DMS53 treated with DMSO at 0.1 percent for 48 hours (cell line): ENCODE results near the gene SLC7A10.
A peak's percentile ranks its signal among the peaks of the same experiment; 100 is the strongest.

ENCODE experiments used
- DNase-seq: peaks from one replicate; lab custom pipeline; 2025; ENCODE audit not compliant: unreplicated experiment; lab: John Stamatoyannopoulos, UW

The SLC7A10 gene

DNA sequence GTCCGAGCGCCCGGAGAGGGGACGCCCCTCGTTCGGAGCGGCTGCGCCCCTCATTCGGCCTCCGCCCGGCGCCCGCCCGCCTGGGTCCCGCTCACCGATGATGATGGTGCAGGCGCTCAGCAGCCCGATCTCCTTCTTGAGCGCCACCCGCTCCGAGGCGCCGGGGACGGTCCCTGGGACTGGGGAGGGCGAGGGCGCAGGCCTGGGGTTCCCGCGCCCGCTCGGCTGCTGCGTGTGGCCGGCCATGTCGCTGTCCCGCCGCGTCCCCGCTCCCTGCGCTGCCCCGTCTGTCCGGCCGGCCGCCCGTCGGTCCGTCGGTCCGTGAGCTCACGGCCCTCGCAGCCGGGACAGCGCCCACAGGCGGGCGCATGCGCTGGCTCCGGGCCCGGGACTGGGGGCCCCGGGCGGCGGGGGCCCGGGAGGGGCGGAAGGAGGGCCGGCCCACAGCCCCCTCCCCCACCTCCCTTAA is at the start of gene SLC7A10:
SLC7A10 (minus strand) TSS at position 393 of the 469 bp plus-strand sequence; CDS start at position 246, 147 bp downstream.
- DNase-seq: no peak

DNA sequence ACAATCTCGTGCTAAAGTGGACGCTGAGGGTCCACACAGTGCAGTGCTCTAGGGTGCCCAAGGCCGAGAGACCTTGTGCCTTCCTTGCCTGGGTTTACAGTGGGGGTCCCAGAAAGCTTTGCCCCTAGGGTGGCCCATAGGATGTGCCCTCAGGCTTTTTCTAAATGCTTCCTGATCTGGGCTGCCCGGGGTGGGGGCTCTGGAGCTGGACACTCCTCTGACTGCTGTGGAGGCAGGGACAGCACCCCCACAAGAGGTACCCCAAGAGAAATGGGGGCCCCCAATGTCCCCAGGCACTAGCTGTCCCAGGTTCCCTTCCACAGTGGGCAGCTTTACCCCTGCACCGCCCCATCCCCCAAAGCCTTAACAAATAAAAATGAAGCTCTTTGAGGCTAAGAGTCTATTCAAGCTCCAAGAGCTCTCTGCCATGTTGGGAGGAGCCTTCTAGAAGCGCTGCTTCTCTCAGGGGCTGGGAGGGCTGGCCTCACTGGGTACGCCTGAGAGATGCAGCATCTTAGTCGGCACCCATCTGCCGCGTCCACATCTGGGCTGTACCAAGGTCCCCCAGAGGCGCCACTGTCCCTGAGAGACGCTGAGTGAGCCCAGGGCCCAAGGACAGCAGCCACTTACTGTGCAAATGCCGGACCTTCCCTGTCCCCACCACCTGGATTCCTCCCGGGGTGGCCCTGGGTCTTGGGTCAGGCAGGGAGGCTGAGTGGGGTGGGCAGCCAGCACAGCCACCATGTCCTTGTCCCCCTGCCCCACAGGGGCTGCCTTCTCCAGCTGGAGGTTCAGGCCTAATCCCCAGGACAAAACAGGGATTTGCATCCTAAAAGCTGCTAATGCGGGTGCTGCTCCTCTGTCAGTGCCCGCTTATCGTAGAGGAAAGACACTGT is 49.3 kb upstream of the SLC7A10 start:
- no peak for DNase-seq

DNA sequence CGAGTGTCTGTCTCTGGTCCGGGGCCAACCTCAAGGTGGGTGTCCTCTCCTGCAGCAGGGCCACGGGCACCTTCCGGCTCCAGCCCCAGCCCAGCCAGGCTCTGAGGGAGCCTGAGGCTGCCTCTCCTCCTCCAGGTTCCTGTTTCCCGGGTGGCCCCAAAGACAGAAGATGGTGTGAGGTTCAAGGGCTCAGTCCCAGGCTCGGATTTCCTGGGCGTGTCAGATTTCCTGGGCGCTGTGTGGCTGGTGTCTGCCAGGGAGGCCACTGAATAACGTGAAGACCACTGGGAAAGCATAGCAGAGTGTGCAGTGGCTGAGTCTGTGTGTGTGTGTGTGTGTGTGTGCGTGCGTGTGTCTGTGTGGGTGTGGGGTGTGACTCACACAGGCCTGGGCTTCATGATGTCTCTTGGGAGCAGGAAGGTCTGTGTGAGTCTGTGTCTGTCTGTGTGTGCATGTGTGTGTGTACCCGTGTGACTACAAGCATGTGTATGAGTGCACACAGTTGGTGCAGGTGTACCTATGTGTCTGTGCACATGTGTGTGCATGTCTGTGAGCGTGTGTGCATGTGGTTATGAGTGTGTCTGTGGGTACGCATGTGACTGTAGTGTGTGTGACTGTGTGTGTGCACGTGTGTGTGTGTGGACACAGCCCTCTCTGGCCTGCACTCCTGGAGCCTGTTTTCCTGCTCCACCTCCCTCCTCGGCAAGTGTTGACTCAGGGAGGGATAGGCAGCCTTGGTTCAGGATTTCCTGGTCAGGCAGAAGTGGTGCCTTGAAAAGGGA is 48.4 kb upstream of the SLC7A10 start:
- DNase-seq: peak; percentile 48

DNA sequence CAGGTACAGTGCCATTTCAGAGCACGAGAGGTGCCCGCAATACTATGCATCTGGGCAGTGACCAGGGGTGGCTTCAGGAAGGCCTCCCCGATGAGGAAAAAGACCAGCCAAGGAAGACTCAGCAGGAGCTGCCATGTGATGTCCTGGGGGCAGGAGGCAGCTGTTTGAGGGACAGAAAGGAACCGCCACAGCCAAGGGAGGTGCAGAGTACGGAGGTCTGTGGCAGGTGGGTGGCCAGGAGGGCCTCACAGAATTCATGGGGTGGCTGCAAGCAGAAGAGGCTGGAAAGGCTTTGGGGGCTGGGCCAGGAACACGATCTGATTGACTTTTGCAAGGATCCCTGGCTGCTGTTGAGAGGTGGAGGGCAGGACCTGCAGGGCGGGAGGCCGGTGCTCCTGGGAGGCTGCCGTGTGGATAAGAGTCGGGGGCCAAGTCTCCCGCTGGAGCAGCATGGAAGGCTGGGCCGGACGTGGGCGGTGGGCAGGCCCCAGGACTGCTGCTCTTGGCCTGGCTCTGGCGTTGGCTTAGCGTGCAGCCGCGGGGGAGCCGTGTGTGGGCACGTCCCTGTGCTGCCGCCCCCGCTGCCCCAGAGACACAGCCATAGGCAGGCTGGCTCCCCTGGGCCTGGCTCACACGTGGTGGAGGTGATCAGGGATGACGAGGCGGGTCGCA is 47.6 kb upstream of the SLC7A10 start:
- DNase-seq: no peak

DNA sequence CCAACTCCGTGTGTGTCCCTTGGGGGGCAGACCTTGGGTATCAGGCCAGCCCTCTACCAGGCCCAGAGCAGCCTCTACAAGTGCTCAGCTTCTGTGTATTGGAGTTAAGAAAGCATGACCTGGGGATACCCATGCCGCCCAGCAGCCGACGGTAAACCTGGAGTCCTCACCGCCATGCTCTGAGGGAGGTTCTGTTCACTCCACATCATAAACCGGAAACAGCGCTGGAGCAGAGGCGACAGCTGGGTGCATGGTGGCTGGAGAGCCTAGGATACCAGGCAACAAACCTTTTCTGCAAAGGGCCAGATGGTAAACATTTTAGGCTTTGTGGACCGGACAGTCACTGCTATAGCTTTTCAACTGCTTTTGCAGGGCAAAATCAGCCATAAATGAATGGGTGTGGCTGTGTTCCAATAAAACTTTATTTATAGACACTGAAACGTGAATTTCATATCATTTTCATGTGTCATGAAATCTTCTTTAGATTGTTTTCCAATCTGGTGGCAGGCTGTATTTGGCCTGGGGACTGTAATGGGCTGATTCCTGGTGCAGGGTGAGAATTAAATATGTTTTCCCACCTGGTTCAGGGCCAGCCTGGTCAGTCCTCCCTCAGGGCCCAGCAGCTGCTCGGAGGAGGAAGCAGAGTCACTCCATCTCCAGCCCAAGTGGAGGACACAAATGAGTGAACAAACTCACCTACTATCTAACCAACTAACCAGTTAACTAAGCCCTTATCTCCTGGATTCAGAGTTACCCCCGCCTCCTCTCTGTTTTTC is 45.8 kb upstream of the SLC7A10 start:
- no peak for DNase-seq

DNA sequence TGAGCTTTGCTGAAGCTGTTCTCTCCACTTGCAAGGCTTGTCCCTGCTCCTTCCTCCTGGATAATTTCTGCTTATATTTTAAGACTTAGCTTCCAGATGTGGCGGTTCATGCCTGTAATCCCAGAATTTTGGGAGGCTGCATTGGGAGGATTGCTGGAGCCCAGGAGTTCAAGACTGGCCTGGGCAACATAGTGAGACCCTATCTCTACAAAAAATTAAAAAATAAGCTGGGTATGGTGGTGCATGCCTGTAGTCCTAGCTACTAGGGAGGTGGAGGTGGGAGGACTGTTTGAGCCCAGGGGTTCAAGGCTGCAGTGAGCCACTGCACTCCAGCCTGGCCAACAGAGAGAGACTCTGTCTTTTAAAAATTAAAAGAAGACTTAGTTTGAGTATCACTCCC is 45.1 kb upstream of the SLC7A10 start:
- no peak for DNase-seq

DNA sequence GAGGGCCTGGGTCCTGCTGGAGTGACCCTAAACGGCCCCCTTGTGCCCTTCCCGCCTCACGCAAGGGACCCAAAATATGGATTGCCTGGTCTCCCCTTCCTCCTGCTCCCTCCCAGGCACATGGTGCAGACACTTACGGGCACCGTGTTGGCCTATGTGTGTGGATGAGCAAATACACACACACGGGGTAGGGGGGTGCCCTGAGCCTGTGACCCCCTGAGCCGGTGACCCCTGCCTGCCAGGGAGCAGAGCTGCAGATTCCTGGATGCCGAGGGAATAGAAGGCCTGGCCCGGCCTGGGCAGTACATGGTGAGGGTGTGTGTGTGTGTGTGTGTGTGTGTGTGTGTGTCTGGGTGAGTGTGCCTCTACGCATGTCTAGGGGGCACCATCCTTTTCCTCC is 43.4 kb upstream of the SLC7A10 start:
- DNase-seq: no peak

DNA sequence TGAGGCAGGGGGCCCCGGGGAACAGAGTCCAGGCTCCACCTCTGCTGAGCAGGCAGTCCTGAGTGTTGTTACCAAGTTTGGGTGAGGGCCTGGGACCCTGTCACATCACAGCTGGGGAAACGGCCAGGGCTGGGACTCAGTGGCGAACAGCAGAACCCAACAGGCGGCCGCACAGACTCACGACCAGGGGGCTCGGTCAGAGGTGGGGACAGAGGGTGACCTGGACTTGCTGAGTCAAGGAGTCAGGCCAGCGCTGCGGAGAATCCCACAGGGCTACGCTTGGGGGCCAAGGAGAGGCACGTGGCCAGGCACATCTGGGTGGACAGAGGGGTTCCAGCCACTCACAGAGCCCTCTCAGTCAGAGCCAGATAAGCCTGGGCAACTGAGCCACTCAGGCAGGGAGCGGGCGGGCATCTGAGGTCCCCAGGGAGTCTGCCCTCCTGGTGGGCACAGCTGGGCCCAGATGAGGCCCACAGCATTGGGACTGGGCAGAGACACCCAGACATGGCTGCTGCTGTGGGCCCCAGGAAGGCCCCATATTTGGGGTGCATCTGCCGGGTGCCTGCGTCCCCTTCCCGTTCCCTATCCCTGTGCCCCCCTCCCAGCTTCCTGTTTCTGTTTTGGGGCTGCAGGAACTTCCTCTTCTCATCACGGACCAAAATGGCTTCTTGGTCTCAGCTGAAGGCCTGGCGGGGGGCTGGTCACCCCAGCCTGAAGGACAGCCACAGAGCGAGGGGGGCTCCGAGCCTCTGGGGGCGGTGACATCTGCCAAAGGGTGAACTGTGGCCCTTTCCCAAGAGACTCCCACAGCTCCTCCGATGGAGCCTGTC is 42.7 kb upstream of the SLC7A10 start:
- DNase-seq: no peak

DNA sequence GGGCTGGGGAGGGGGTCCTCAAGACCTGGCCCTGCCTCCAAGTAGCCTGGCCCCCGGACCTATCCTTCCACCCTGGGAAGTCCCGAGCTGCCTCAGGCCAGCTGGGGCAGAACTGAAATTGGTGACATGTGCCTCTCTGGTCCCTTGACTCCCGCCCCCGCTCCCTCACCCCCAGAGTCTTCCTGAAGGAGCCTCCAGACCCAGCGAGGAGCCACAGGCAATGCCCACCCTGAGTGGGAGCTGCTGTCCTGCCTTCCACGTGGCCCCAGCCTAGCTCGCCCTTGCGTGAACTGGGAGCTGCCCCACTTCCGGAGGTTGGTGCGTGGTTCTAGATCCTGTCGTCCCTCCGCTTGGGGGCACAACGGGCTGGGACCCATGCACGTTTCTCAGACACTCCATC is 42.1 kb upstream of the SLC7A10 start:
- DNase-seq: no peak

DNA sequence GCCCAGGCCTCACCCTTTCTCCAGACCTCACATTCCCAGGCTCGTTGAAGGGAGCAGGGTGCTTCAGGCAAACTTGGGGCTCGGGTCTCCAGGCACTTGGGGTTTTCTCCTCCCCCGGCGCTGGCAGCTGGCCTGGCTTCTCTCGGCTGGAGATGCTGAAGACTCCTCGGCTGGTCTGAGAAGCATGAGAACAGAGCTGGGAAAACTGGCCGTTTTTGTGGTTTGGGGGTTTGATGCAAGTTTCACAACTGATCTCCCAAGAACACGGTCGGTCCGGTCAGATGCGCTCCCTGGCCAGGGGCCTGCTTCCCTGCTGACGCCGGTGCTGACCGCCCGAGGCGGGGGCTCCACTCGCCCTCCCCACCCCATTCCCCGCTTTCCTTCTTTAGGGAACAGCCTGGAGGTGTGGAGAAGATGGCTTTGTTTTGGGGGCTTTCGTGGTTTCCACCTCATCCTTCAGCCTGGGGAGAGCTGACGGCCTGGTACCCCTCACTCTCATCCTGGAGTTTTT is 41.4 kb upstream of the SLC7A10 start:
- DNase-seq: no peak

DNA sequence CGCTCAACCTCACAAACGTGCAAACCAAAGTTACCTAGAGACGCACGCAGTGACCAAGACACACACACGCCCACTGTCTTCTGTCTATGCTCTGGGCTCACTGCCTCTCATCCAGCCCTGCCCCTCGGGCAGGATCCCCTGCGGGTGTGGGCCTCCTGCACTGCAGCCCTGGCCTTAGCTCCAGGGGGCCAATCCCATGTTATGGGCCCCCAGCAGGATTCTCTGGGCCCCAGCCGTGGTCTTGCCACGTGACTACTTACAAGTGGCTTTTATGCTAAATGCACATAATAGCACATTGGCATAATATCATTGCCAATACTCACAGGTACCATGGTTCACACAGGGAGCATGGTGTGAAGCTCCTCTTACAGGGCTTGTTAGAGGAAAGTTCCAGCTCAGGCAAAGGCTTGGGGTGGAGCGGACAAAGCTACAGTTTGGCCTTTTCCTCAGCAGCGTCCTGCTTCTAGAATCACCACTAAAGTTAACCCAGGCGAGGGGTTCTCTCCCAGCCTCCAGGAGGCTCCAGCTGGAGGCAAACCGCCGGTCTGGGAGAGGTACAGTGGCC is 39.3 kb upstream of the SLC7A10 start:
- no peak for DNase-seq

DNA sequence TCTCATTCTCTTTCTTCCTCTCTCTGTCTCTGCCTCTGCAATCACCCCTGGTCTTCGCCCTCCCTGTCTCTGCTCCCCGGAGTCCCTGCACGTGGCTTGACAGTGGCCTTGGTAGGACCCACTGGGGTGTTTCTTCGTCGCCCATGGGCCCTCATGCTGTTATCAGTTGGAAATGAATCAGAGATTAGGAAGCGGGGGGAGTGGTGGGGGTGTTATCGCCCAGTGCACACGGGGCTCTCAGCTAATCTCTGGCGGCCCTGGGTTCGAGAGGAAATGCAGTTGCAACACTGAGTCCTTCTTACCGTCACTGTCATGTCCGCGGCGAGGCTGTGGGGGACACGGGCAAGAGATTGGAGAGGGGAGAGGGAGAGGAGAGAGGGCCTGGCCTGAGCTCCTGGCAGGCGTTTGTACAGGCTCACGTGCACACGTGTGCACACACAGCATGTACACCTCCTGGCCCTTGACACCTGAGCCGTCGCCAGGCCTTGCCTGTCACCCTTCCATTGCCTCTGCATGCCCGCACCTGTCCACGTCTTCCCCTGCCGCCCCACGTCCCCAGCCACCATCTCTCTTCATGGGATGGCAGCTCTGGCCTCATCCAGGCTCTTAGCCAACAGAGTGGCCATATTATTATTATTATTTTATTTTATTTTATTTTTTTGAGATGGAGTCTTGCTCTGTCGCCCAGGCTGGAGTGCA is 37.8 kb upstream of the SLC7A10 start:
- DNase-seq: no peak

DNA sequence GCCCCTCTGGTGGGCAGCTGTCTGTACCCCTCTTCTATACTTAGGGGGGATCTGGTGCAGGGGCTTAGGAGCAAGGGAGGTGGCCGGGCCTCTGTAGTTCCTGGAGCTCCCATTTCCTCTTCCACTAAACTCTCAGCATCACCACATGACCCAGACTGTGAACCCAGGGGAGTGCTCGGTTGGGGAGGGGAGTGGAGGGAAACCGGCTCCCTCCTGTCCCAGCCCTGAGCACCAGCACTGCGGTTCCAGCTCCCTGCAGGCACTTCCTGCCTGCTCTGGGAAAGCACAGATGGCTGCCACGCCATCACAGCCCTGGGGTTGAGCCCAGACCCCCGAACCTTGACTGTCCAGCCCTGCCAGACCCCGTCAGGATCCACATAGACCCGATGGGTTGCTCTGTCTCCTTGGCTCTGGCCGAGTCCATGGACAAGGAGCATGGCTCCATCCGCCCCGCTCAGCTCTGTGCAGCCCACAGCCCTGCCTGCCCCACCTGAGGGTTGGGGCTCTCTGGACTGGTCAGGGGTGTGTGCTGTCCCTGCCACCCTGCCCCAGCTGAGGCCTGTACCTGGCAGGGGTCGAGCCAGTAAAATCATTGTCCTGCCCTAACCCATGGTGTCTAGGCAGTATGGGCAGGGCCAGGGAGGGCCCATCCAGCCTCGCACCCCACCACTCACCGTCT is 36.0 kb upstream of the SLC7A10 start:
- no peak for DNase-seq

DNA sequence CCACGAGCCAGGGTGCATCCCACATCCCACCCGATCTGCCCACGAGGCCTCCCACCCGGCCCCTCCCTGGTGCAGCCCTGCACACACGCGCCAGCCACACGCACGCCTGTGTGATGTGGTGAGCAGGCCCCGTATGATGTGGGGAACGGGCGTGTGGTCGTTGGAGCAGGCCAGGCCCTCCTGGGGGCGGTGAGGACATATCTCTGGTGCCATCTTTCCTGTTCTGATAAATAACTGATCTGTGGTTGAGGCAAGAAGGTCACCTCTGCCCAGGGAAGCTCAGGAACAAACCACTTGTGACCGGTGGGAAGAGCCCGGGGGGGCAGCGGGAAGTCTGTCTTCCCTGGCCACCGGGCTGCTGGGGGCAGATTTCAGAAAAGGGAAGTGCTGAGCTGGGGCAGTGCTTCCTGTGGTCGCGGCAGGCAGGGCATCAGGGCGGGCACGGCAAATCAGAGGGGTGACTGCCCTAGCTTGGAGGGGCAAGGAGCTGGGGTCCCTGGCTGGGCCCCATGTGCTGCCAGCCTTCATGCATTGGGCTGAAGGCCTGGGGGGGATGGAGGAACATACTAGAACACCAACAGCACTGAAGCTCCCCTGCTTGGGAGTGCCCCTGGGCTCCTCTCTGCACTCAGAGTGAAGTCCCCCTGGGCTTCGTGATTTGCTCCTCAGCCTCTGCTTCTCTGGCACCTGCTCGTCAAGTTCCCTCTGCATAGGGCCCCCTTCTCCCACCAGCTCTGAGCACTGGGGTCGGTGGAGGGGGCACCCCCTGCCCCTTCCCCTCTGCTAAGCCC is 35.2 kb upstream of the SLC7A10 start:
- no peak for DNase-seq

DNA sequence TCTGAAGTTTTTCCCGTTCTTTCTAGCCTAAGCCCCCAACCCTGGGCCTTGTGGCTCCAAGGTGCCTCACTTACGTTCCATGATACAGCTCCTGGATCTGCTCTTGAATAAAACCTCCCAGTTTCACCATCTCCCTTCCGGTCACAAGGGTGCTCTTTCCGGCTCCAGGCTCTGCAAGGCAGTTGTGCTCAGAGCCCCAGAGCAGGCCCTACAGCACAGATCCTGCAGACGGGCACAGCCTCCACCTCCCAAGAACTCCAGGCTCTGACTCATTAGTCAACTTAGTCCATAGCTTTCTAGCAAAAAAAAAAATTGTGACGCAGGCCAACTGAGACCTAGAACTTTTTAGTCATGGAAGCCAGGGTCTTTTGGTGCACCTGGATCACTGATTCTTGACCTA is 33.9 kb upstream of the SLC7A10 start:
- DNase-seq: no peak

DNA sequence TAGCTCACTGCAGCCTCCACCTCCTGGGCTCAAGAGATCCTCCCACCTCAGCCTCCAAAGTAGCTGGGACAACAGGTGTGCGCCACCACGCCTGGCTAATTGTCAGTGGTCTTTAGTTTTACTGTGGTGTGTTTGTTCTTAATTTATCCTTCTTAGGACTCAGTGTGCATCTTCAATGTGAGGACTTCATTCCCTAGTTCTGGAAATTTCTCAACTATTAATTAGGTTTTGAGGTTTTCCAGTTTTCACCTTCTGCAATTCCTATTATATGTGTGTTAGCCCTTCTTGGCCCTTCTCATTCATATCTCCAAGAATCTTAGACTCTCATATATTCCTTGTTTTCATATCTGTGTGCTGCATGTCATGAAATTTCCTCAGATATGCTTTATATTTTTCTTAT is 32.2 kb upstream of the SLC7A10 start:
- DNase-seq: no peak

DNA sequence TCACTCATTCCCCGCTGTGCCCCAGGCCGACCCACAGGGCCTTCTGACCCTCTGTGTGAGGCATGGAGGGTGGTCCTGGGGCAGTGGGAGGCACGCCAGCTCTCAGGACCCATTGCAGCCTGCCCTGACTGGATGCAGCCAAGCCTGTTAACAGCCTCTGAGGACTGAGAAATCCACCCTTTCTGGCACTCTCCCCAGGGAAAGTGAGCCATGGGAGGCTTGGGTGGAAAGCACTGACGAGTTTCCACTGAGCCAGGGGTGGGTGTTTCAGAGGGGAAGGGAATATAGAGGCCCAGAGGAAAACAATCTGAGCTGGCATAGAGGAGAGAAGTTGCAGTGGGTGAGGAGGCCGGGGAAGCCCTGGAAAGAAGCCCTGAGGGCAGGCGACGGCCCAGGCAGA is 30.6 kb upstream of the SLC7A10 start:
- DNase-seq: no peak
